ENCODE measurements around the gene POLK.

DNA sequence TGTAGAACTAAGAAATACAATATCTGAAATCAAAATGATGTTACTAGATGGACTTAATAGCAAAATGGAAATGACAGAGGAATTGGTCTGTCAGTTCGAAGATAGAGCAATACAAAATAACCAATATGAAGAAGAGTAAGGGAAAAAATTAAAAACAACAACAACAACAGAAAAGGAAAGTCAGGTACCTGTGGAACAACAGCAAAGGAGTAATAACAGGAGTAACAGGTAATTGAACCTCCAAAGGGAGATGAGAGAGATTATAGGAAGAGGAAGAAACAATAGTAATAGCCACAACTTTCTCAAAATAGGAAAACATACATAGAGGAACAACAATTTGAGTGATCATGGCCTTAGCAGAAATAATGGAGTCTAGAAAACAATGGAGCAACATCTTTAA, 13.7 kb downstream of the POLK start:
- TF ChIP-seq POLR2A (IDR thresholded peaks at IDR 0.05), result no peak
- TF ChIP-seq, protein P1, sequence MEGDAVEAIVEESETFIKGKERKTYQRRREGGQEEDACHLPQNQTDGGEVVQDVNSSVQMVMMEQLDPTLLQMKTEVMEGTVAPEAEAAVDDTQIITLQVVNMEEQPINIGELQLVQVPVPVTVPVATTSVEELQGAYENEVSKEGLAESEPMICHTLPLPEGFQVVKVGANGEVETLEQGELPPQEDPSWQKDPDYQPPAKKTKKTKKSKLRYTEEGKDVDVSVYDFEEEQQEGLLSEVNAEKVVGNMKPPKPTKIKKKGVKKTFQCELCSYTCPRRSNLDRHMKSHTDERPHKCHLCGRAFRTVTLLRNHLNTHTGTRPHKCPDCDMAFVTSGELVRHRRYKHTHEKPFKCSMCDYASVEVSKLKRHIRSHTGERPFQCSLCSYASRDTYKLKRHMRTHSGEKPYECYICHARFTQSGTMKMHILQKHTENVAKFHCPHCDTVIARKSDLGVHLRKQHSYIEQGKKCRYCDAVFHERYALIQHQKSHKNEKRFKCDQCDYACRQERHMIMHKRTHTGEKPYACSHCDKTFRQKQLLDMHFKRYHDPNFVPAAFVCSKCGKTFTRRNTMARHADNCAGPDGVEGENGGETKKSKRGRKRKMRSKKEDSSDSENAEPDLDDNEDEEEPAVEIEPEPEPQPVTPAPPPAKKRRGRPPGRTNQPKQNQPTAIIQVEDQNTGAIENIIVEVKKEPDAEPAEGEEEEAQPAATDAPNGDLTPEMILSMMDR (IDR thresholded peaks at IDR 0.05), result no peak

All from body of pancreas (tissue), 4 donors.